HepG2 (cell line): ENCODE results near the gene SNCG. TPM values are rescaled to one million over a fixed set of nuclear protein-coding genes. Genes with fewer than 3 reads are reported as not detected.
"Not testable (repeated sequence)": the region's sequence is repeated elsewhere in the genome, so short reads cannot be mapped to it uniquely, and the experiment has no call there.

Experiments used
- ATAC-seq: fragments of 200-7000 bp; cut with Tn5 transposase; 3 replicates; pipeline ENCODE4 v1.9.1; 2020; ENCODE audit warnings: mild to moderate bottlenecking, moderate library complexity
- BruUV-seq: library from RNA; stranded (reverse); fragments of 400-500 nt; replicated peaks from 2 replicates; lab custom pipeline; 2021; lab: Mats Ljungman, UMichigan
- CTCF ChIA-PET: fragments of 300-600 bp; formaldehyde crosslinking; extraction: SDS; loops from one replicate; lab custom pipeline; 2021; ENCODE audit warnings: low total read pairs, inconsistent platforms, low intra/inter-chr PET ratio; lab: Yijun Ruan, JAX
- POLR2A ChIA-PET: fragments of 350-600 bp; sonication (Branson Sonifier 250); formaldehyde crosslinking; loops from one replicate; lab custom pipeline; 2020; ENCODE audit warnings: antibody characterized with exemption, inconsistent platforms; lab: Yijun Ruan, JAX
- DNase-seq: peaks from one replicate; pipeline ENCODE4 v3.0.0-alpha.2; 2015; ENCODE audit warnings: low spot score
- FAIRE-seq: peaks from 3 replicates; lab custom pipeline; 2011; peaks lifted over from hg19 to GRCh38; lab: Jason Lieb, UNC
- H2AFZ ChIP-seq: one replicate; pipeline ENCODE4 v1.6.1; 2011; ENCODE audit warnings: low read length, inconsistent platforms
- H3K27ac ChIP-seq: fragments of 300-600 bp; 3 replicates; pipeline ENCODE4 v1.8.0; 2011; ENCODE audit warnings: mixed run types, mild to moderate bottlenecking, mixed read lengths, low read length, inconsistent platforms; ENCODE audit not compliant: insufficient read depth; ENCODE audit errors: extremely low read length
- H3K27me3 ChIP-seq, 2 experiments: fragments of 200-600 bp in 1 of 2; 2 replicates in 1 of 2; 3 replicates in 1 of 2; pipeline versions ENCODE4 v1.6.0 to v1.8.0; 2011; ENCODE audit warnings: low read length in 2 of 2, mild to moderate bottlenecking in 2 of 2, moderate library complexity in 2 of 2, inconsistent platforms in 1 of 2; ENCODE audit not compliant: insufficient read depth in 2 of 2, control insufficient read depth in 1 of 2
- H3K36me3 ChIP-seq, 2 experiments: fragments of 200-600 bp in 1 of 2; replicated peaks in 1 of 2; 2 replicates in 1 of 2; 3 replicates in 1 of 2; pipeline versions ENCODE4 v1.5.1 to v1.8.0; 2011; ENCODE audit warnings: low read length in 2 of 2, inconsistent platforms in 1 of 2; ENCODE audit not compliant: insufficient read depth in 2 of 2, control insufficient read depth in 1 of 2
- H3K4me1 ChIP-seq: 2 replicates; pipeline ENCODE4 v1.5.1; 2012; ENCODE audit warnings: low read length, inconsistent platforms; ENCODE audit not compliant: insufficient read depth
- H3K4me2 ChIP-seq: 2 replicates; pipeline ENCODE4 v1.6.0; 2011; ENCODE audit warnings: low read depth, low read length, inconsistent platforms
- H3K4me3 ChIP-seq, 3 experiments: fragments of 200-600 bp in 1 of 3; sonication (generic), shearing (Covaris generic) in 1 of 3; replicated peaks in 1 of 3; 2 replicates each; pipeline ENCODE4 v1.5.1; 2011 to 2016; ENCODE audit warnings: low read length in 3 of 3, inconsistent platforms in 2 of 3, low read depth in 2 of 3, mild to moderate bottlenecking in 2 of 3, control low read depth in 1 of 3, mixed read lengths in 1 of 3; ENCODE audit not compliant: insufficient read depth in 1 of 3
- H3K79me2 ChIP-seq: one replicate; pipeline ENCODE4 v1.6.1; 2011; ENCODE audit warnings: low read length, inconsistent platforms; ENCODE audit not compliant: insufficient read depth
- H3K9ac ChIP-seq: 2 replicates; pipeline ENCODE4 v1.6.0; 2011; ENCODE audit warnings: mild to moderate bottlenecking, low read depth, low read length, inconsistent platforms; ENCODE audit not compliant: insufficient read depth
- H3K9me3 ChIP-seq: 2 replicates; pipeline ENCODE4 v1.5.1; 2012; ENCODE audit warnings: mild to moderate bottlenecking, low read length
- H4K20me1 ChIP-seq: 2 replicates; pipeline ENCODE4 v1.6.0; 2011; ENCODE audit warnings: inconsistent platforms, mild to moderate bottlenecking, low read length, moderate library complexity; ENCODE audit not compliant: insufficient read depth
- PITX1 ChIP-seq: sonication (generic); formaldehyde crosslinking; IDR thresholded peaks from 2 replicates; pipeline ENCODE4 v1.5.1; 2020; ENCODE audit warnings: mild to moderate bottlenecking, missing genetic modification reagents
- ZNF407 ChIP-seq: sonication (generic); formaldehyde crosslinking; IDR thresholded peaks from one replicate; pipeline ENCODE4 v1.5.1; 2020; ENCODE audit warnings: mild to moderate bottlenecking, missing genetic modification reagents; ENCODE audit errors: not compliant biosample characterization
- WGBS: methylation state at CpG from one replicate; pipeline ENCODE4 v1.1.6; 2017; ENCODE audit warnings: low lambda C conversion rate; 5-methylcytosine and 5-hydroxymethylcytosine counted together
- in situ Hi-C: cut with HindIII; loops from 2 replicates; pipeline ENCODE4 v1.10.0; 2017; ENCODE audit warnings: low pct_unique_long_range_greater_than_20kb; ENCODE audit not compliant: extremely low pct_ligation_motif_present
- intact Hi-C: fragments of 100-400 bp; cut with micrococcal nuclease; formaldehyde crosslinking; loops from one replicate; pipeline ENCODE4 v1.10.0; 2022; ENCODE audit not compliant: unreplicated experiment
- polyA plus RNA-seq, 8 experiments: library from polyadenylated mRNA; depleted of rRNA in 3 of 8; stranded (reverse) in 7 of 8; unstranded in 1 of 8; fragments of >200 nt; fragmentation: Illumina TruSeq in 4 of 8; extraction: Trizol in 4 of 8; gene quantifications; 2 replicates each; pipeline versions ENCODE4 v1.2.1 to v1.2.3, GENCODE V29; 2011 to 2016; ENCODE audit warnings: low read depth in 4 of 8, missing spikeins in 1 of 8, mixed read lengths in 1 of 8; ENCODE audit not compliant: insufficient read depth in 1 of 8
- total RNA-seq, 5 experiments: library from RNA; depleted of rRNA; stranded (reverse); fragments of >200 nt; fragmentation: Illumina TruSeq; extraction: Trizol; gene quantifications; 2 replicates each; pipeline ENCODE4 v1.2.3, GENCODE V29; 2016; ENCODE audit warnings: low read depth in 1 of 5

Gene SNCG
- total and polyA plus RNA-seq, 2 of the 13 experiments (the other 11 are each of a cell fraction or from before 2014, with no cell fraction given): 0.22 to 0.91 TPM

GRCh38 chr10:86952106-86952505 is 6.3 kb upstream of the SNCG start (continued):
- TF ChIP-seq ZNF407 (CRISPR knock-in tag) (no peak), PITX1 (no peak)

- H3K4me1 ChIP-seq: peaks cover 24% of the 10 kb centered on the region
- POLR2A ChIA-PET, DNase-seq, H3K9me3 ChIP-seq, H3K27ac ChIP-seq, in situ Hi-C loops, H3K4me3 ChIP-seq, H2AFZ ChIP-seq, H3K9ac ChIP-seq, FAIRE-seq, H3K79me2 ChIP-seq, intact Hi-C loops, CTCF ChIA-PET, H3K36me3 ChIP-seq, ATAC-seq, H3K4me2 ChIP-seq, H4K20me1 ChIP-seq, BruUV-seq: not testable (repeated sequence)
- peaks cover 5 to 39% of the 10 kb centered on the region in 2 experiments; a peak in 4 of 5 replicates for H3K27me3 ChIP-seq
- WGBS: 72% methylated on average over 10 of the region's 10 CpGs
Measured at GRCh38 chr10:86952697-86953096, 5.7 kb upstream of the SNCG start.
